Fibroblast of lung (primary cell): ENCODE data around the gene EYA2. TPM values are rescaled to one million over a fixed set of nuclear protein-coding genes. Genes with fewer than 3 reads are reported as not detected.

ENCODE experiments used
- DNase-seq, 2 donors: peaks; one replicate each; pipeline versions ENCODE4 v3.0.0 to v3.0.0-alpha.2; 2010; ENCODE audit warnings: low read depth in 2 of 2
- H2AFZ ChIP-seq: 2 replicates; pipeline ENCODE4 v1.5.1; 2012; ENCODE audit warnings: low read length, control low read depth, inconsistent platforms
- H3K27ac ChIP-seq: 2 replicates; pipeline ENCODE4 v1.5.1; 2011; ENCODE audit warnings: low read length, control low read depth; ENCODE audit not compliant: insufficient read depth
- H3K27me3 ChIP-seq: 2 replicates; pipeline ENCODE4 v1.5.1; 2011; ENCODE audit warnings: mild to moderate bottlenecking, low read length; ENCODE audit not compliant: control insufficient read depth, insufficient read depth
- H3K36me3 ChIP-seq: 2 replicates; pipeline ENCODE4 v1.5.1; 2011; ENCODE audit warnings: low read length; ENCODE audit not compliant: control insufficient read depth, insufficient read depth
- H3K4me1 ChIP-seq: 2 replicates; pipeline ENCODE4 v1.5.1; 2011; ENCODE audit warnings: low read length; ENCODE audit not compliant: control insufficient read depth, insufficient read depth; ENCODE audit errors: extremely low read depth
- H3K4me2 ChIP-seq: 2 replicates; pipeline ENCODE4 v1.5.1; 2011; ENCODE audit warnings: low read length, control low read depth; ENCODE audit not compliant: insufficient read depth; ENCODE audit errors: extremely low read depth
- H3K4me3 ChIP-seq, 4 experiments: fragments of 200-600 bp in 1 of 4; sonication (generic) in 1 of 4; replicated peaks in 1 of 4; 2 replicates each; pipeline ENCODE4 v1.5.1; 2011 to 2016; ENCODE audit warnings: low read length in 4 of 4, low read depth in 3 of 4, mild to moderate bottlenecking in 3 of 4, control low read depth in 2 of 4, inconsistent platforms in 1 of 4, mixed read lengths in 1 of 4; ENCODE audit not compliant: insufficient read depth in 1 of 4; ENCODE audit errors: control extremely low read depth in 1 of 4
- H3K79me2 ChIP-seq: 2 replicates; pipeline ENCODE4 v1.5.1; 2012; ENCODE audit warnings: mild to moderate bottlenecking, low read length, inconsistent platforms; ENCODE audit not compliant: control insufficient read depth, insufficient read depth
- H3K9ac ChIP-seq: 2 replicates; pipeline ENCODE4 v1.5.1; 2011; ENCODE audit warnings: mild to moderate bottlenecking, low read length, control low read depth; ENCODE audit not compliant: insufficient read depth
- H3K9me3 ChIP-seq: 2 replicates; pipeline ENCODE4 v1.5.1; 2012; ENCODE audit warnings: low read depth, low read length; ENCODE audit not compliant: control insufficient read depth, insufficient read depth
- H4K20me1 ChIP-seq: 2 replicates; pipeline ENCODE4 v1.5.1; 2011; ENCODE audit warnings: low read length; ENCODE audit not compliant: control insufficient read depth, insufficient read depth; ENCODE audit errors: extremely low read depth
- EZH2 ChIP-seq: IDR thresholded peaks from 2 replicates; pipeline ENCODE4 v1.5.1; 2012; ENCODE audit warnings: low read length, control low read depth, mild to moderate bottlenecking; ENCODE audit errors: missing control alignments
- polyA plus RNA-seq, 2 donors: library from polyadenylated mRNA; depleted of rRNA in 1 of 2; stranded (reverse) in 1 of 2; unstranded in 1 of 2; fragments of >200 nt; gene quantifications; 2 replicates each; pipeline ENCODE4 v1.2.1, GENCODE V29; 2011 to 2012; ENCODE audit warnings: missing spikeins in 1 of 2
- total RNA-seq: library from RNA; depleted of rRNA; stranded (reverse); fragments of >200 nt; gene quantifications from 2 replicates; pipeline ENCODE4 v1.2.1, GENCODE V29; 2014
- TF ChIP-seq, protein P1 (sequence below), 2 donors: IDR thresholded peaks in 1 of 2; conservative IDR thresholded peaks in 1 of 2; 1 replicate in 1 of 2; 2 replicates in 1 of 2; pipeline ENCODE4 v1.5.1; 2011 to 2012; ENCODE audit warnings: low read length in 2 of 2, control low read depth in 1 of 2, inconsistent platforms in 1 of 2, low read depth in 1 of 2, mild to moderate bottlenecking in 1 of 2

The EYA2 gene
- total and polyA plus RNA-seq, 2 donors (not counting 1 experiment from before 2014, with no cell fraction given), result 0.37 to 1.7 TPM

DNA sequence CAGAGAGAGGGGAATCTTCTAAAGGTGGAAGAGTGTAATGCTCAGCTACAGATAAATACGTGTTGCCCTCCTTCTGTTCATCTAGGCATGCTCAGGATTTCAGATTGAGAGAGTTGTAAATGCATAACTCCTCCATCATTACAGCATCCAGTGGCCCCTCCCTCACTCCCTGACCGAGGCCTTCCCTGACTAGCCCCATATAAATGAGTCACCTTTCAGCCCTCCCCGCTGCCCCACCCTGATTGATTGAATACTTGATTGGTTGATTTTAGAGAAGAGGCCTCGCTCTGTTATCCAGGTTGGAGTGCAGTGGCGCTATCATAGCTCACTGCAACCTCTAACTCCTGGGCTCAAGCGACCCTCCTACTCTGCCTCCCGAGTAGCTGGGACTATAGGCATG, 193.7 kb downstream of the EYA2 start:
- no peak for TF ChIP-seq EZH2
- TF ChIP-seq, protein P1, sequence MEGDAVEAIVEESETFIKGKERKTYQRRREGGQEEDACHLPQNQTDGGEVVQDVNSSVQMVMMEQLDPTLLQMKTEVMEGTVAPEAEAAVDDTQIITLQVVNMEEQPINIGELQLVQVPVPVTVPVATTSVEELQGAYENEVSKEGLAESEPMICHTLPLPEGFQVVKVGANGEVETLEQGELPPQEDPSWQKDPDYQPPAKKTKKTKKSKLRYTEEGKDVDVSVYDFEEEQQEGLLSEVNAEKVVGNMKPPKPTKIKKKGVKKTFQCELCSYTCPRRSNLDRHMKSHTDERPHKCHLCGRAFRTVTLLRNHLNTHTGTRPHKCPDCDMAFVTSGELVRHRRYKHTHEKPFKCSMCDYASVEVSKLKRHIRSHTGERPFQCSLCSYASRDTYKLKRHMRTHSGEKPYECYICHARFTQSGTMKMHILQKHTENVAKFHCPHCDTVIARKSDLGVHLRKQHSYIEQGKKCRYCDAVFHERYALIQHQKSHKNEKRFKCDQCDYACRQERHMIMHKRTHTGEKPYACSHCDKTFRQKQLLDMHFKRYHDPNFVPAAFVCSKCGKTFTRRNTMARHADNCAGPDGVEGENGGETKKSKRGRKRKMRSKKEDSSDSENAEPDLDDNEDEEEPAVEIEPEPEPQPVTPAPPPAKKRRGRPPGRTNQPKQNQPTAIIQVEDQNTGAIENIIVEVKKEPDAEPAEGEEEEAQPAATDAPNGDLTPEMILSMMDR (conservative IDR thresholded peaks at IDR 0.05 in 1 of 2, IDR thresholded peaks at IDR 0.05 in 1 of 2; ENCODE audit: low read depth in 1 of 2, low read length in 2 of 2), result no peak
- DNase-seq, result no peak
- Histone ChIP-seq H3K36me3 (no peaks in the 10 kb centered on the region), H3K4me2 (no peak overlapping the region), H3K9me3 (no peaks in the 10 kb centered on the region), H3K4me1 (no peaks in the 10 kb centered on the region), H3K27me3 (no peaks in the 10 kb centered on the region), H3K27ac (no peak overlapping the region), H3K9ac (no peak overlapping the region), H3K4me3 (no peak overlapping the region), H2AFZ (no peak overlapping the region), H4K20me1 (no peaks in the 10 kb centered on the region), H3K79me2 (no peaks in the 10 kb centered on the region)

DNA sequence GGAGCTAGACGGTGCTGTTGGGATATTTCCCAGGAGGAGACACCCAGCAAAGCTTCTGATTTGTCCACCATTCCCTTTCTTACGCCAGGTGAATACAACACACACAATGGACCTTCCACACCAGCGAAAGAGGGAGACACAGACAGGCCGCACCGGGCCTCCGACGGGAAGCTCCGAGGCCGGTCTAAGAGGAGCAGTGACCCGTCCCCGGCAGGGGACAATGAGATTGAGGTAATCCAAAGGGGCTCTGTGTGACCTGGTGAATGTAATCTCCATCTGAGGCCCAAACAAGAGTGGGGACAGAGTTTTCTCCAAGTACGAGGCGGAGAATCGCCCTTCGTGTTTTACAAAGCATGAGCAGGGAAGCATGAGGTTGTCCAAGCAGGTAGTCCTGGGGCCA, 194.5 kb downstream of the EYA2 start:
- Histone ChIP-seq H3K9me3 (no peaks in the 10 kb centered on the region), H3K4me2 (no peak overlapping the region), H3K4me1 (no peaks in the 10 kb centered on the region), H3K79me2 (no peaks in the 10 kb centered on the region), H2AFZ (no peak overlapping the region), H3K4me3 (no peak overlapping the region), H3K9ac (no peak overlapping the region), H3K36me3 (no peaks in the 10 kb centered on the region), H3K27me3 (no peaks in the 10 kb centered on the region), H4K20me1 (no peaks in the 10 kb centered on the region), H3K27ac (no peak overlapping the region)
- TF ChIP-seq EZH2, result no peak
- TF ChIP-seq, protein P1 (conservative IDR thresholded peaks at IDR 0.05 in 1 of 2, IDR thresholded peaks at IDR 0.05 in 1 of 2; ENCODE audit: low read depth in 1 of 2, low read length in 2 of 2), result no peak
- DNase-seq, result no peak

DNA sequence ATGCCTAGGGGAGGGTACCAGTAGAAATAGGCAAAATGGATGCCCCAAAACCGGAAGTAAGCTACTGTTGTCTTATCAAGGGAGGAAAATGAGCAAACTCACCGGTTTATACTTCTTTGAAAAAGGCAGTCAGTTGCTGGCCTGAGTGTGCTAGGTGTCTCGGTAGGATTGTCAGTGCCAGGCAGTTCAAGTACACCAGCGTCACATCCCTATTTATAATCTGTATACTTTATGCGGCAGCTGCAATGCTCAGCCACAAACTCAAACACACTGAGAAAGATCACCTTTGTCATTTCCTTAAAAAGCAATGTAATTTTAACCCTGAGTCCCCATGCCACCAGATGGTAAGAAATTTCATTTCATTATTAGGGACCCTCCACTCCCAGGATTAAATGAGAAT, 196.2 kb downstream of the EYA2 start:
- no peak overlapping the region for H3K4me2 ChIP-seq
- no peak overlapping the region for H3K27ac ChIP-seq
- no peaks in the 10 kb centered on the region for H4K20me1 ChIP-seq
- no peaks in the 10 kb centered on the region for H3K4me1 ChIP-seq
- no peaks in the 10 kb centered on the region for H3K36me3 ChIP-seq
- H2AFZ ChIP-seq, result no peak overlapping the region
- no peaks in the 10 kb centered on the region for H3K9me3 ChIP-seq
- H3K9ac ChIP-seq, result no peak overlapping the region
- H3K79me2 ChIP-seq, result no peaks in the 10 kb centered on the region
- no peak overlapping the region for H3K4me3 ChIP-seq
- DNase-seq, result no peak
- no peaks in the 10 kb centered on the region for H3K27me3 ChIP-seq
- no peak for TF ChIP-seq EZH2
- TF ChIP-seq, protein P1 (conservative IDR thresholded peaks at IDR 0.05 in 1 of 2, IDR thresholded peaks at IDR 0.05 in 1 of 2; ENCODE audit: low read depth in 1 of 2, low read length in 2 of 2), result no peak
